Activated CD4-positive, alpha-beta memory T cell treated with anti-CD3 and anti-CD28 coated beads for 36 hours (primary cell): ENCODE results near the gene NXPH4. TPM values are rescaled to one million over a fixed set of nuclear protein-coding genes. Genes with fewer than 3 reads are reported as not detected.
A peak's percentile ranks its signal among the peaks of the same experiment; 100 is the strongest.

Experiments
- CTCF ChIA-PET: fragments of 350-600 bp; sonication (Branson Sonifier 250); formaldehyde crosslinking; loops from one replicate; lab custom pipeline; 2021; ENCODE audit warnings: antibody characterized with exemption, inconsistent platforms; lab: Charles Lee
- POLR2A ChIA-PET: fragments of 350-600 bp; sonication (Branson Sonifier 250); formaldehyde crosslinking; loops from one replicate; lab custom pipeline; 2021; ENCODE audit warnings: antibody characterized with exemption; lab: Charles Lee
- DNase-seq: peaks from one replicate; pipeline ENCODE4 v3.0.0-alpha.2; 2020
- H3K27ac Mint-ChIP-seq: one replicate; pipeline ENCODE4 v1.8.0; 2021; ENCODE audit warnings: mixed read lengths
- H3K27me3 Mint-ChIP-seq: one replicate; pipeline ENCODE4 v1.8.0; 2021; ENCODE audit warnings: mixed read lengths
- H3K36me3 Mint-ChIP-seq: one replicate; pipeline ENCODE4 v1.8.0; 2021; ENCODE audit warnings: mixed read lengths
- H3K4me1 Mint-ChIP-seq: one replicate; pipeline ENCODE4 v1.8.0; 2021; ENCODE audit warnings: low read depth, mixed read lengths
- H3K4me3 Mint-ChIP-seq: one replicate; pipeline ENCODE4 v1.8.0; 2021; ENCODE audit warnings: mild to moderate bottlenecking, mixed read lengths
- H3K9me3 Mint-ChIP-seq: one replicate; pipeline ENCODE4 v1.8.0; 2021; ENCODE audit warnings: mixed read lengths
- intact Hi-C: fragments of 100-400 bp; cut with micrococcal nuclease; formaldehyde crosslinking; loops from one replicate; pipeline ENCODE4 v1.15.1; 2023
- total RNA-seq, 2 experiments: library from RNA; stranded (reverse); gene quantifications; one replicate each; pipeline ENCODE4 v1.2.3, GENCODE V29; 2021

NXPH4 gene
- total RNA-seq, 2 experiments from 2014 or later = 0.24 to 0.46 TPM

DNA sequence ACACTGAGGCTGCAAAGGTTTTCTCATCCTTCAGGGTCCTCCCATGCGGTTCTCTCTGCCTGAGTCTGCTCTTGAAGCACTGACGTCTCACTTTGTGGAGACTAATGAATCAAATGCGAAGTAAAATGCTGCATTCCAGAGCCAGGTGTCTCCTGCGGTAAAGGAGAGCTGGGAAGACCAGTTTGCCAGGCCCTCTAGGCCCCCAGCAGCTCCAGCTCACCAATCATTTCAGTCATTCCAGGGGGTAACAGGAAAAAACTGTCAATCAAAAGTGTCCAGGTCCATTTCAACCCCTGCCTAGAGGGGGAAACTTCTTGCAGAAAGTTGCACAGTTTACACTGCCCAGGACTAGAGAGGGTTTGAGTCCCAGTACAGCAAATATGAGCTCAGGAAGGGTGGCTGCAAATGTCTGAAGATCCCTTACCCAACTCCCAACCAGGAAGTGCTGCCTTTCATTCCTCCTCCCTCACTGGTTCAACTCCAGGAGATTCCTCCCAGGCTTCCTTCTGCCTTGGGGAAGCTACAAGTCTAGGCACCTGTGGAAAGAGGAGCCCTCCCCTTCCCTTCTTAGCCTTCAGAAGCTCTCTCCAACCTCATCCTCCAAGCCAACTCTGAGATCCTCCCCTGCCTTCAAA is 2.7 kb upstream of the NXPH4 start:
- no peaks in the 10 kb centered on the region for H3K36me3 Mint-ChIP-seq
- H3K4me3 Mint-ChIP-seq = no peak overlapping the region
- intact Hi-C loops = loop anchor here (1.0 kb wide), 3 partner anchors 25 to 245 kb away; partner anchors contain the start of gene GLI1
- ChIA-PET CTCF (interaction anchor here (0.6 to 9.7 kb wide), 24 partner anchors 13 to 488 kb away, joined by 3 to 447 read pairs (median 5); partner anchors contain the start of genes GLI1, INHBE, LRP1 and NEMP1), POLR2A (interaction anchor here (0.7 to 3.1 kb wide), 3 partner anchors 16 to 311 kb away, joined by 3 to 16 read pairs (median 6); partner anchors contain the start of gene SHMT2)
- peaks cover 47% of the 10 kb centered on the region for H3K27me3 Mint-ChIP-seq
- peaks cover 31% of the 10 kb centered on the region for H3K4me1 Mint-ChIP-seq
- DNase-seq = no peak
- H3K27ac Mint-ChIP-seq = no peak overlapping the region
- no peaks in the 10 kb centered on the region for H3K9me3 Mint-ChIP-seq

DNA sequence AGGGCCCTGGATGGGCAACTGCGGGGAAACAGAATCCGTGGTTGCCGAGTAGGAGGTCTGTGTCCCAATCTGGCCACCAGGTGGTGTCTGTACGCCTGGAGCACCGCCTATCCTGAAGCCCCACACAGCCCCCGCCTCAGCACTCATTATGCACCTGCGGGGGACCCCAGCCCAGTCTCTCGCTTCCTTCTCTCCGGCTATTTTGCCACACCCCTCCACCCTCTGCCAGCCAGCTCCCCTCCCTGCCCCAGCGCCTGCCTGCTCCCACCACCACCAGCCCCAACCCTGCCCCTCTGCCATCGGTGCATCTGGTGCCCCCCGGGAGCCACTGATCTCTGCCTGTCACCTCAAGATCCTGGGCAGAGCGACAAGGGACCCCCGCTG is 2.2 kb upstream of the NXPH4 start:
- intact Hi-C loops = loop anchor here (1.0 kb wide), 2 partner anchors 25 to 29 kb away; no protein-coding TSS in a partner anchor
- CTCF ChIA-PET = interaction anchor here (0.7 to 9.7 kb wide), 19 partner anchors 12 to 489 kb away, joined by 3 to 447 read pairs (median 6); partner anchors contain the start of genes GLI1, INHBE, LRP1 and NEMP1
- Mint-ChIP-seq H3K9me3 (no peaks in the 10 kb centered on the region), H3K27ac (no peak overlapping the region), H3K4me1 (peaks cover 31% of the 10 kb centered on the region), H3K27me3 (peaks cover 52% of the 10 kb centered on the region), H3K4me3 (no peak overlapping the region), H3K36me3 (no peaks in the 10 kb centered on the region)
- POLR2A ChIA-PET = interaction anchor here (1.2 to 3.1 kb wide), 3 partner anchors 15 to 28 kb away, joined by 4 to 16 read pairs (median 6); partner anchors contain the start of gene SHMT2
- peak; percentile 81 for DNase-seq

- Mint-ChIP-seq H3K9me3 (no peaks in the 10 kb centered on the region), H3K36me3 (no peaks in the 10 kb centered on the region), H3K4me3 (no peak overlapping the region), H3K4me1 (peaks cover 31% of the 10 kb centered on the region), H3K27ac (no peak overlapping the region), H3K27me3 (peaks cover 58% of the 10 kb centered on the region)
- ChIA-PET POLR2A (interaction anchor here (1.1 to 3.1 kb wide), 4 partner anchors 15 to 28 kb away, joined by 3 to 16 read pairs (median 5); partner anchors contain the start of gene SHMT2), CTCF (interaction anchor here (1.0 to 9.7 kb wide), 9 partner anchors 12 to 244 kb away, joined by 3 to 447 read pairs (median 10); partner anchors contain the start of genes GLI1, NEMP1, SHMT2 and STAT6)
- intact Hi-C loops = loop anchor here (1.0 kb wide), 1 partner anchor 10 kb away; no protein-coding TSS in a partner anchor
- no peak for DNase-seq
Measured at GRCh38 chr12:57215065-57215464, 1.5 kb upstream of the NXPH4 start.

- Mint-ChIP-seq H3K4me3 (peak overlapping the region; percentile 28), H3K9me3 (no peaks in the 10 kb centered on the region), H3K36me3 (no peaks in the 10 kb centered on the region), H3K27ac (no peak overlapping the region), H3K4me1 (peaks cover 33% of the 10 kb centered on the region), H3K27me3 (peaks cover 60% of the 10 kb centered on the region)
- intact Hi-C loops = loop anchor here (1.0 kb wide), 1 partner anchor 10 kb away; no protein-coding TSS in a partner anchor
- ChIA-PET POLR2A (interaction anchor here (1.1 to 1.5 kb wide), 2 partner anchors 18 to 27 kb away, joined by 3 to 4 read pairs; no protein-coding TSS in a partner anchor), CTCF (interaction anchor here (1.0 to 9.7 kb wide), 3 partner anchors 11 to 237 kb away, joined by 3 to 447 read pairs (median 175); partner anchors contain the start of gene SHMT2)
- DNase-seq = peak; percentile 61
Measured at GRCh38 chr12:57215668-57216013, 953 bp upstream of the NXPH4 start.

DNA sequence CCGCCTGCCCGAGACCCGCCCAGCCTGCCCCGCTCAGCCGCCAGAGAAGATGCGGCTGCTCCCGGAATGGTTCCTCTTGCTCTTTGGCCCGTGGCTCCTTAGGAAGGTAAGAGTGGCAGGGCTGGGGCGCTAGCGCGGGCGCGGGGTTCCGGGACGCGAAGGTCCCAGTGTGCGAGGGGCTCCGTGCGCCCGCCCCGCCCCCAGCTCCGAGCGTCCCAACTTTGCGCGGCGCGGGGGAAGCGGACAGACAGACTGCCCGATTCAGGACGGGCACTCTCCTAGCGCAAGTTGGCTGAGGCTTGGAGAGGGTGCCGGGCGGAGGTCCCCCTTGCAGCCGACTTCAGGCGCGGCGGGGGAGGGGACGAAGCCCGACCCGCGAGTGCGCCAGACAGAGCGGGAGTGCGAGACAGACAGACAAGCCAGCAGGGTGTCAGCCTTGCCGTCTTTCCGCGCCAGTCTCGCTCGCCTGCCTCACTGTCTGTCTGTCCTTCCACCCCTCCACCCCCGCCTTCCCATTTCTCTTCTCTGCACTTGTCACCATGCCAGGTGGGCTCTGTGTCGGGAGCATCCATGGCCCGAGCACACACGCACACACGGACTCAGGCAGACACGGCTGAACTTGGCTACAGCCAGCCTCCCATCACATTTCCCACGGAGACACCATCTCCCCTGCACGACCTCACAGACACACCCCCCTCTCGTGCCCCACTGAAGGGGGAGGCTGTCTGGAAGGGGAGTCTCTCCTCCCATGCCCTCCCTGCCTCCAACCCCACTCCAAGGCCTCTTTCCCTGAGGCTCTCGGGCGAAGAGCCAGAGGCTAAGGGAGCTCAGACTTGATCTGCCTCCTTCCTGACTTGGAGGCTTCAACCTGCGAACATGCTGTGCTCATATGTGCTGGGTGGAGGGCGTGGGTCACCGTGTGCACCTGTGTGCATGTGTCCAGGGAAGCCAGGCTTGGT is 606 bp downstream of the NXPH4 start:
- no peaks in the 10 kb centered on the region for H3K36me3 Mint-ChIP-seq
- H3K4me1 Mint-ChIP-seq = peaks cover 41% of the 10 kb centered on the region
- CTCF ChIA-PET = interaction anchor here (0.6 to 9.7 kb wide), 3 partner anchors 9 to 35 kb away, joined by 3 to 447 read pairs (median 175); partner anchors contain the start of gene SHMT2
- H3K4me3 Mint-ChIP-seq = peak overlapping the region; percentile 69
- no peak for DNase-seq
- H3K27me3 Mint-ChIP-seq = peaks cover 76% of the 10 kb centered on the region
- intact Hi-C loops = no loop called here
- no peaks in the 10 kb centered on the region for H3K9me3 Mint-ChIP-seq
- POLR2A ChIA-PET = interaction anchor here (1.1 kb wide), 1 partner anchor 23 kb away, joined by 3 read pairs; no protein-coding TSS in a partner anchor
- no peak overlapping the region for H3K27ac Mint-ChIP-seq

GRCh38 chr12:57218030-57218853 is 1.6 kb downstream of the NXPH4 start:
- H3K9me3 Mint-ChIP-seq = no peaks in the 10 kb centered on the region
- H3K4me3 Mint-ChIP-seq = no peak overlapping the region
- CTCF ChIA-PET = interaction anchor here (9.7 kb wide), 1 partner anchor 24 kb away, joined by 447 read pairs; a partner anchor contains a TSS
- no peaks in the 10 kb centered on the region for H3K36me3 Mint-ChIP-seq
- POLR2A ChIA-PET = interaction anchor here (1.1 kb wide), 1 partner anchor 22 kb away, joined by 3 read pairs; no protein-coding TSS in a partner anchor
- H3K4me1 Mint-ChIP-seq = peaks cover 41% of the 10 kb centered on the region
- no peak for DNase-seq
- no peak overlapping the region for H3K27ac Mint-ChIP-seq
- peaks cover 86% of the 10 kb centered on the region for H3K27me3 Mint-ChIP-seq
- intact Hi-C loops = no loop called here

- Mint-ChIP-seq H3K4me3 (no peak overlapping the region), H3K27me3 (peaks cover 84% of the 10 kb centered on the region), H3K27ac (no peak overlapping the region), H3K36me3 (no peaks in the 10 kb centered on the region), H3K4me1 (peaks cover 29% of the 10 kb centered on the region), H3K9me3 (no peaks in the 10 kb centered on the region)
- ChIA-PET POLR2A (interaction anchor here (1.7 kb wide), 1 partner anchor 10 kb away, joined by 5 read pairs; the partner anchor contains the start of gene SHMT2), CTCF (interaction anchor here (0.7 to 9.7 kb wide), 3 partner anchors 10 to 236 kb away, joined by 3 to 447 read pairs (median 4); partner anchors contain the start of gene SHMT2)
- intact Hi-C loops = no loop called here
- no peak for DNase-seq
Measured at GRCh38 chr12:57219205-57219992, 2.8 kb downstream of the NXPH4 start.

- Mint-ChIP-seq H3K4me1 (peaks cover 30% of the 10 kb centered on the region), H3K27ac (no peak overlapping the region), H3K4me3 (no peak overlapping the region), H3K9me3 (no peaks in the 10 kb centered on the region), H3K27me3 (peaks cover 81% of the 10 kb centered on the region), H3K36me3 (no peaks in the 10 kb centered on the region)
- ChIA-PET CTCF (interaction anchor here (0.7 to 9.7 kb wide), 3 partner anchors 10 to 236 kb away, joined by 3 to 447 read pairs (median 4); partner anchors contain the start of gene SHMT2), POLR2A (interaction anchor here (1.7 kb wide), 1 partner anchor 9 kb away, joined by 5 read pairs; the partner anchor contains the start of gene SHMT2)
- intact Hi-C loops = no loop called here
- DNase-seq = no peak
Measured at GRCh38 chr12:57219993-57220754, 3.6 kb downstream of the NXPH4 start.

DNA sequence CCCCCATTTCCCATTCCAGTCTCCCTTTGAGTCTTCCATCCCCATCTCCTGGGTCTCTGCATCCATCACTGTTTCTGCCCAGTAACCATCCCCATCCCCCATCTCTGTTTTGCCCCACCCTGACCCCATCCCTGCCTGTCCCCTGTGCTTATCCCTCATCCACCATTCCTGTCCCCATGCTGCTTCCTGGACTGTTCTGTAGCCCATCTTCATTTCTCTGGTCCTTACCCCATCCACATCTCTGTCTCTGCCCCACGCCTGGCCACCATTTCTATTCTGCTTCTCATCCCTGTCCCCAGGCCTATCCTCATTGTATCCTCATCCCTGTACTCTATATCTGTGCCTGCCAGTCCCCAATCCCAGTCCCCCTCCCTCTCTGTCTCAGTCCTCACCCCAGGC is 4.2 kb downstream of the NXPH4 start:
- ChIA-PET CTCF (interaction anchor here (11.5 to 13.3 kb wide), 2 partner anchors 6 to 20 kb away, joined by 175 to 447 read pairs; partner anchors contain the start of gene NXPH4), POLR2A (interaction anchor here (1.1 kb wide), 1 partner anchor 9 kb away, joined by 3 read pairs; the partner anchor contains the start of gene SHMT2)
- Mint-ChIP-seq H3K4me1 (peaks cover 29% of the 10 kb centered on the region), H3K27me3 (peaks cover 79% of the 10 kb centered on the region), H3K27ac (no peak overlapping the region), H3K4me3 (no peak overlapping the region), H3K9me3 (no peaks in the 10 kb centered on the region), H3K36me3 (no peaks in the 10 kb centered on the region)
- intact Hi-C loops = no loop called here
- DNase-seq = no peak
